Subcutaneous abdominal adipose tissue (tissue), 5 donors: ENCODE results near the gene OSGIN1.

Experiments
- H3K27ac ChIP-seq: one replicate; pipeline ENCODE4 v1.7.0; 2013; ENCODE audit warnings: low read depth, mild to moderate bottlenecking, inconsistent platforms, low read length, moderate library complexity
- H3K27me3 ChIP-seq, 5 donors: one replicate each; pipeline ENCODE4 v1.7.0; 2013; ENCODE audit warnings: low read length in 5 of 5, inconsistent platforms in 1 of 5; ENCODE audit not compliant: control insufficient read depth in 5 of 5, insufficient read depth in 4 of 5
- H3K36me3 ChIP-seq, 5 donors: one replicate each; pipeline ENCODE4 v1.7.0; 2013; ENCODE audit warnings: low read length in 5 of 5; ENCODE audit not compliant: control insufficient read depth in 5 of 5, insufficient read depth in 5 of 5
- H3K4me1 ChIP-seq, 5 donors: one replicate each; pipeline ENCODE4 v1.7.0; 2013; ENCODE audit warnings: low read length in 5 of 5, mild to moderate bottlenecking in 3 of 5, moderate library complexity in 1 of 5; ENCODE audit not compliant: control insufficient read depth in 5 of 5, insufficient read depth in 5 of 5
- H3K4me3 ChIP-seq, 5 donors: one replicate each; pipeline ENCODE4 v1.7.0; 2013; ENCODE audit warnings: low read length in 5 of 5, low read depth in 1 of 5
- H3K9ac ChIP-seq, 5 donors: one replicate each; pipeline ENCODE4 v1.7.0; 2013; ENCODE audit warnings: low read length in 5 of 5, mild to moderate bottlenecking in 4 of 5, moderate library complexity in 3 of 5
- H3K9me3 ChIP-seq, 5 donors: one replicate each; pipeline ENCODE4 v1.7.0; 2013; ENCODE audit warnings: low read length in 5 of 5; ENCODE audit not compliant: control insufficient read depth in 5 of 5
- donor health status: healthy.
- donor health status: healthy.
- donor health status: healthy.
- donor health status: healthy.
- donor health status: healthy.

The OSGIN1 gene

GRCh38 chr16:83964684-83965443, 11.8 kb downstream of the OSGIN1 start:
- Histone ChIP-seq H3K36me3 (peaks cover 0 to 58% (median 49%) of the 10 kb centered on the region in 5 donors), H3K9ac (no peak overlapping the region), H3K27me3 (peaks cover 0 to 3% (median 0%) of the 10 kb centered on the region in 5 donors), H3K27ac (no peak overlapping the region), H3K4me1 (peaks cover 0 to 7% (median 4%) of the 10 kb centered on the region in 5 donors), H3K4me3 (no peak overlapping the region), H3K9me3 (no peaks in the 10 kb centered on the region)

DNA sequence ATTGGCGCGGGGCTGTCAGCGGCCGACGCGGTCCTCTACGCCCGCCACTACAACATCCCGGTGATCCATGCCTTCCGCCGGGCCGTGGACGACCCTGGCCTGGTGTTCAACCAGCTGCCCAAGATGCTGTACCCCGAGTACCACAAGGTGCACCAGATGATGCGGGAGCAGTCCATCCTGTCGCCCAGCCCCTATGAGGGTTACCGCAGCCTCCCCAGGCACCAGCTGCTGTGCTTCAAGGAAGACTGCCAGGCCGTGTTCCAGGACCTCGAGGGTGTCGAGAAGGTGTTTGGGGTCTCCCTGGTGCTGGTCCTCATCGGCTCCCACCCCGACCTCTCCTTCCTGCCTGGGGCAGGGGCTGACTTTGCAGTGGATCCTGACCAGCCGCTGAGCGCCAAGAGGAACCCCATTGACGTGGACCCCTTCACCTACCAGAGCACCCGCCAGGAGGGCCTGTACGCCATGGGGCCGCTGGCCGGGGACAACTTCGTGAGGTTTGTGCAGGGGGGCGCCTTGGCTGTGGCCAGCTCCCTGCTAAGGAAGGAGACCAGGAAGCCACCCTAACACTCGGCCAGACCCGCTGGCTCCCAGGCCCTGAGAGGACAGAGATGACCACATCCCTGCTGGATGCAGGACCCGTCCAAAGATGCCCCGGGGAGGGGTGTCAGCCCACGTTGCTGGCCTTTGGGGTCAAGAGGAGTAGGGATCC, 12.6 kb downstream of the OSGIN1 start:
- no peaks in the 10 kb centered on the region for H3K4me1 ChIP-seq
- no peaks in the 10 kb centered on the region for H3K9me3 ChIP-seq
- no peak overlapping the region for H3K4me3 ChIP-seq
- no peak overlapping the region for H3K9ac ChIP-seq
- H3K27ac ChIP-seq: no peak overlapping the region
- H3K36me3 ChIP-seq: peaks cover 0 to 51% (median 42%) of the 10 kb centered on the region in 5 donors
- peaks cover 0 to 6% (median 0%) of the 10 kb centered on the region in 5 donors for H3K27me3 ChIP-seq

DNA sequence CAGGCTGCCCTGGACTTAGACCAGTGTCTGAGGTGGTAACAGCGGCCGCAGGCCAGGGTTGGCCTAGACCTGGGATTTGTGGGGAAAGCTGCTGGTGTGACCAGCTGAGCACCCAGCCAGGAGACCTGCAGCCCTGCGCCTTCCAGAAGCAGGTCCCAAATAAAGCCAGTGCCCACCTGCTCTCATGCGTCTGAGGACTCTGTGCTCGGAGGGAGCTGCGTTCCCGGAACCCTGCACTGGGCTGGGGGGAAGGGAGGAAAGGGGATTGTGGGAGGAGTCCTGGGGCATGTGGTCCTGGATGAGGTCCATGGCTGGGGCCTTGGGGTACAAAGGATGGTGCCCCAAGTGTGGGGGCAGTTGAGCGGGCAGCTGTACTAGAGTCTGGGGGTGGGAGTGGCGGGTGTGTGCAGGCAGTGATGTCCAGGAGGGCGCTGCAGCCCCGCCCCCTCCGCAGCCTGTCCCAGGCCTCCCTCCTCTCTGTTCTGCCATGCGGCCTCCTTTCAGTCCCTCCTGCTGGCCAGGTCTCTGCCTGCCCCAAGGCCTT, 13.2 kb downstream of the OSGIN1 start:
- H3K36me3 ChIP-seq: peaks cover 0 to 45% (median 36%) of the 10 kb centered on the region in 5 donors
- no peak overlapping the region for H3K9ac ChIP-seq
- no peak overlapping the region for H3K27ac ChIP-seq
- H3K27me3 ChIP-seq: peaks cover 0 to 6% (median 0%) of the 10 kb centered on the region in 5 donors
- no peaks in the 10 kb centered on the region for H3K9me3 ChIP-seq
- no peak overlapping the region for H3K4me3 ChIP-seq
- no peaks in the 10 kb centered on the region for H3K4me1 ChIP-seq

DNA sequence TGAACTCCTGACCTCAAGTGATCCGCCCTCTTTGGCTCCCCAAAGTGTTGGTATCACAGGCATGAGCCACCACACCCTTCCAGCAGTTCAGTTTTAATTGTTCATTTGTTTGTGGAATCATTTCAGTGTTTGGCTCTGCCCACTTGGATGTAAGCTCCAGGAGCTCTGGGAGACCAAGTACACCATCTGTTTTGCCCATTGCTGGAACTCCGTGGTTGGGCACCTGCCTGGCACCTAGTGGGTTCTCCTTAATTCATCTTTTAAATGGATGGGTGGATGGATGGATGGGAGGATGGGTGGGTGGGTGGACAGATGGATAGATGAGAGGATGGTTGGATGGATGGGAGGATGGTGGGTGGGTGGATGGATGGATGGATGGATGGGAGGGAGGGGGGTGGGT, 14.1 kb downstream of the OSGIN1 start:
- no peak overlapping the region for H3K9ac ChIP-seq
- no peaks in the 10 kb centered on the region for H3K4me1 ChIP-seq
- H3K4me3 ChIP-seq: no peak overlapping the region
- H3K27me3 ChIP-seq: peaks cover 0 to 6% (median 0%) of the 10 kb centered on the region in 5 donors
- H3K27ac ChIP-seq: no peak overlapping the region
- peaks cover 0 to 37% (median 31%) of the 10 kb centered on the region in 5 donors for H3K36me3 ChIP-seq
- no peaks in the 10 kb centered on the region for H3K9me3 ChIP-seq

DNA sequence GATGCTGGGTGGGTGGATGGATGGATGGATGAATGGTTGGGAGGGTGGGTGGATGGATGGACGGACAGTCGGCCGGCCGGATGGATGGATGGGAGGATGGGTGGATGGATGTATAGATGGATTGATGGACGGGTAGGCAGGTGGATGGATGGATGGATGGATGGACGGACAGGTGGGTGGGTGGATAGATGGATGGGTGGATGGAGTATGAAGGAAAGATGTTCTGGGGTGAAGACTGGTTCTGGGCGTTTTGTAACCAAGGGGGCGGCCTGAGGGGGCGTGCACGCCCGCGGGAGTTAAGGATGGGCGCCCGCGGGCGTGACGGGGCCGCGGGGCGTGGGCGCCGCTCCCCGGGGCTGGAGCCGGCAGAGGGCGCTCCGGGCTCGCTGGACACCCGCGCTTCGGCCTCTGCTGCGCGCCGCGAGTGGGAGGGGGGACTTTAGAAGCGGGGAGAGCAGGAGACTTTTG, 14.8 kb downstream of the OSGIN1 start, which contains the start of gene NECAB2:
TSS of gene NECAB2 (plus strand) at position 407 of the 468 bp plus-strand sequence. CDS start 405 bp downstream, outside the sequence.
- Histone ChIP-seq H3K4me3 (no peak within 1 kb of the TSS), H3K36me3 (peaks cover 0 to 31% (median 26%) of the 10 kb centered on the region in 5 donors), H3K9ac (no peak within 1 kb of the TSS), H3K4me1 (no peaks in the 10 kb centered on the region), H3K27me3 (peaks cover 0 to 6% (median 0%) of the 10 kb centered on the region in 5 donors), H3K27ac (no peak within 1 kb of the TSS), H3K9me3 (no peaks in the 10 kb centered on the region)

- peaks cover 0 to 6% (median 0%) of the 10 kb centered on the region in 5 donors for H3K27me3 ChIP-seq
- H3K4me3 ChIP-seq: no peak overlapping the region
- H3K27ac ChIP-seq: no peak overlapping the region
- no peaks in the 10 kb centered on the region for H3K9me3 ChIP-seq
- H3K9ac ChIP-seq: no peak overlapping the region
- H3K36me3 ChIP-seq: peaks cover 0 to 26% (median 21%) of the 10 kb centered on the region in 5 donors
- no peaks in the 10 kb centered on the region for H3K4me1 ChIP-seq
These were observed 15.3 kb downstream of the OSGIN1 start for GRCh38 chr16:83968306-83968851.

GRCh38 chr16:83968891-83969649, 16.0 kb downstream of the OSGIN1 start:
- peaks cover 0 to 6% (median 0%) of the 10 kb centered on the region in 5 donors for H3K27me3 ChIP-seq

GRCh38 chr16:83969771-83970429, 16.9 kb downstream of the OSGIN1 start:
- Histone ChIP-seq H3K9me3 (no peaks in the 10 kb centered on the region), H3K36me3 (peaks cover 0 to 16% (median 13%) of the 10 kb centered on the region in 5 donors), H3K4me1 (no peaks in the 10 kb centered on the region), H3K9ac (no peak overlapping the region), H3K4me3 (no peak overlapping the region), H3K27ac (no peak overlapping the region), H3K27me3 (peaks cover 0 to 6% (median 0%) of the 10 kb centered on the region in 5 donors)

More at GRCh38 chr16:83968891-83969649, 16.0 kb downstream of the OSGIN1 start:
- H3K9me3 ChIP-seq: no peaks in the 10 kb centered on the region
- no peak overlapping the region for H3K9ac ChIP-seq
- peaks cover 0 to 21% (median 15%) of the 10 kb centered on the region in 5 donors for H3K36me3 ChIP-seq
- no peaks in the 10 kb centered on the region for H3K4me1 ChIP-seq
- no peak overlapping the region for H3K27ac ChIP-seq
- H3K4me3 ChIP-seq: no peak overlapping the region

DNA sequence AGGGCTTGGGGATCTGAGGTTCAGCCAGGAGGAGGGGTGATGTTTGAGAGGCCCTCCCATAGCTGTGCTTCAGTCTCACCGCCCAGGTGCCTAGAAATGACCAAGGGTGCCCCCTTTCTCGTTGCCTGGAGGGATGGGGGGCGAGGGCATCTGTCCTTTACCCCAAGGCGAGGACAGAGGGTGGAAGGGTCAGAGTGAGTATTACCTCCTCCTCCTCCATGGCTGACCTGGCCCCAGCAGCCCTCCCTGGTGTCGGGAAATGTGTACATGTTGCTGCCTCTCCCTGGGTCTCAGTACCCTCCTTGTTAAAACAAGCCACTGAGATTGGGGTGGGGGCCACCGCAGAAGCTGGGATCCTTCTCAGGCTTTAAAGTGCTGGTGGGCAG, 17.4 kb downstream of the OSGIN1 start:
- H3K36me3 ChIP-seq: peaks cover 0 to 11% (median 8%) of the 10 kb centered on the region in 5 donors
- no peaks in the 10 kb centered on the region for H3K9me3 ChIP-seq
- no peaks in the 10 kb centered on the region for H3K4me1 ChIP-seq
- H3K9ac ChIP-seq: no peak overlapping the region
- no peak overlapping the region for H3K27ac ChIP-seq
- peaks cover 0 to 6% (median 0%) of the 10 kb centered on the region in 5 donors for H3K27me3 ChIP-seq
- no peak overlapping the region for H3K4me3 ChIP-seq
